Heart right ventricle (tissue), 16 donors: ENCODE measurements around the gene ALX4. TPM values are rescaled to one million over a fixed set of nuclear protein-coding genes. Genes with fewer than 3 reads are reported as not detected.

Experiments used
- ATAC-seq, 8 donors: fragments of 200-7000 bp; cut with Tn5 transposase; one replicate each; pipeline ENCODE4 v1.9.1; 2020; ENCODE audit warnings: mild to moderate bottlenecking in 8 of 8, moderate library complexity in 8 of 8, moderate number of reproducible peaks in 1 of 8
- DNase-seq, 2 donors: peaks; one replicate each; pipeline ENCODE4 v3.0.0-alpha.2; 2020
- H3K27ac ChIP-seq, 10 donors: fragments of 200-600 bp; sonication (generic) in 2 of 10; one replicate each; pipeline versions ENCODE4 v1.5.0 to v1.8.0; 2020 to 2022; ENCODE audit warnings: mild to moderate bottlenecking in 3 of 10
- H3K27me3 ChIP-seq, 7 donors: fragments of 200-600 bp; one replicate each; pipeline ENCODE4 v1.8.0; 2021 to 2022; ENCODE audit warnings: mild to moderate bottlenecking in 2 of 7
- H3K36me3 ChIP-seq, 9 donors: fragments of 200-600 bp; sonication (generic) in 1 of 9; one replicate each; pipeline versions ENCODE4 v1.5.0 to v1.8.0; 2020 to 2022; ENCODE audit warnings: mild to moderate bottlenecking in 2 of 9
- H3K4me1 ChIP-seq, 9 donors: fragments of 200-600 bp; sonication (generic) in 1 of 9; one replicate each; pipeline versions ENCODE4 v1.5.0 to v1.8.0; 2020 to 2022; ENCODE audit warnings: mild to moderate bottlenecking in 4 of 9
- H3K4me3 ChIP-seq, 10 donors: fragments of 200-600 bp; sonication (generic) in 2 of 10; one replicate each; pipeline versions ENCODE4 v1.5.0 to v1.8.0; 2020 to 2022; ENCODE audit warnings: mild to moderate bottlenecking in 7 of 10, moderate library complexity in 2 of 10
- H3K9me3 ChIP-seq, 11 donors: fragments of 200-600 bp in 10 of 11; sonication (generic) in 2 of 11; one replicate each; pipeline versions ENCODE4 v1.5.0 to v1.8.0; 2013 to 2022; ENCODE audit warnings: mild to moderate bottlenecking in 2 of 11, control low read depth in 1 of 11, moderate library complexity in 1 of 11
- WGBS, 2 donors: extraction: QIAGEN DNeasy Blood & Tissue Kit; methylation state at CpG; one replicate each; pipeline ENCODE4 v1.1.7; 2013; ENCODE audit warnings: inconsistent platforms in 1 of 2; 5-methylcytosine and 5-hydroxymethylcytosine counted together
- intact Hi-C, 10 donors: fragments of 100-400 bp; cut with DNase I; formaldehyde crosslinking; loops; one replicate each; pipeline versions ENCODE4 v1.11.1 to v1.14.2; 2022
- polyA plus RNA-seq, 2 donors: library from polyadenylated mRNA; stranded (reverse); fragments of 200-250 nt; gene quantifications; one replicate each; pipeline ENCODE4 v1.2.3, GENCODE V29; 2013
- total RNA-seq, 10 donors: library from RNA; stranded (reverse); fragmentation: NEBNext Ultra II Directional in 3 of 10; extraction: Animal tissue kit (Norgen Biotek cat#: 25700) in 3 of 10; gene quantifications; one replicate each; pipeline versions ENCODE4 v1.2.1 to v1.2.4, GENCODE V29; 2021 to 2023
- TF ChIP-seq, protein P1 (sequence below), 9 donors: fragments of 200-600 bp; sonication (generic) in 2 of 9; IDR thresholded peaks; one replicate each; pipeline versions ENCODE4 v1.5.0 to v1.8.0; 2021 to 2022; ENCODE audit warnings: antibody characterized with exemption in 9 of 9, mild to moderate bottlenecking in 5 of 9, moderate library complexity in 1 of 9
- donor health status: Arrhythmogenic right ventricular cardiomyopathy.
- donor health status: ischemic (EF 13 %, LVEDD 7.1; RV severe dilation, severe dysfunction).
- donor health status: healthy with polysubstance abuse.
- donor health status: DM: no; HTN: yes; CAD: no.
- donor health status: DM: no; HTN: no; CAD: no.
- donor health status: ischemic (EF 25% LVEDD 6.9; RV normal size, moderate dysfunction).
- donor health status: ischemic (EF 25% LVEDD 5.7; RV mildly dilated, moderate dysfunction).
- donor health status: healthy.
- donor health status: DM: yes; HTN: yes; CAD: no.
- donor health status: Ischemic cardiomyopathy.
- donor health status: ischemic (EF 35%, LVEDD 5.7; RV mildly dilated, moderate dysfunction).
- donor health status: nonischemic (EF 11% LVEDD 7.7; RV severe dilation, severe dysfunction).
- donor health status: DM: yes; HTN: yes; CAD: no.
- donor health status: PGD.
- donor health status: ischemic (EF 29% LVEDD 5.4; RV normal size, mild dysfunction).
- donor health status: nonischemic (EF 23%, LVEDD 6.1; RV moderate dilation, normal function).

Gene ALX4
- total and polyA plus RNA-seq, 12 donors: 0.01 to 0.07 (median 0.06) TPM; not detected in 5

DNA sequence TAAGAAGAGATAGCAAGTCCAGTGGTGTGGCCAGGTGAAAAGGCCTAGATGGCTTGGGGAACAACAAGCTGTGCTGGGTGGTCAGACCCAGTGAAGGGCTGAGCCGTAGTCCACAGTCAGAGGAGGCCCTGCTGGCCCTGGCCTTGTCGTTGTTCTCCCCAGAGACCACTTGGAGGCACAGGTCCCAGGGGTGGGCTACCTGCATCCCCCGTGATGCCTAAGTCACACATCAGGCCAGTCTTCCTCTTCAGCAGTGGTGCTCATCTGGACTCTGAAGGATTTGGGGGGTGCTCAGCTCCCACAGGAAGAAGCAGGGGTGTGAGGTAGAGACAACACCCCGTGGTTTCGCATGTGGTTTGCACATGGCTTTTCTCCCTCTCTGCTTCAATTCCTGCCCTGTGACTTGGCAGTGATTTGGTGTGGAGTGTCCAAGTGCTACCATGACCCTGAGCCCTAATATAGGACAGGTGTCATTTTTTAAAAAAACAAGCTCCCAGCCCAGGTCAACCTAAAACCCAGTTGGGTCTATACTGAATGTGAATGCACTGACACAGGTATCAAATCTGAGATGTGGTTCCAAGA, 51.0 kb downstream of the ALX4 start:
- no peak for ATAC-seq
- H3K36me3 ChIP-seq: no peaks in the 10 kb centered on the region
- TF ChIP-seq, protein P1, sequence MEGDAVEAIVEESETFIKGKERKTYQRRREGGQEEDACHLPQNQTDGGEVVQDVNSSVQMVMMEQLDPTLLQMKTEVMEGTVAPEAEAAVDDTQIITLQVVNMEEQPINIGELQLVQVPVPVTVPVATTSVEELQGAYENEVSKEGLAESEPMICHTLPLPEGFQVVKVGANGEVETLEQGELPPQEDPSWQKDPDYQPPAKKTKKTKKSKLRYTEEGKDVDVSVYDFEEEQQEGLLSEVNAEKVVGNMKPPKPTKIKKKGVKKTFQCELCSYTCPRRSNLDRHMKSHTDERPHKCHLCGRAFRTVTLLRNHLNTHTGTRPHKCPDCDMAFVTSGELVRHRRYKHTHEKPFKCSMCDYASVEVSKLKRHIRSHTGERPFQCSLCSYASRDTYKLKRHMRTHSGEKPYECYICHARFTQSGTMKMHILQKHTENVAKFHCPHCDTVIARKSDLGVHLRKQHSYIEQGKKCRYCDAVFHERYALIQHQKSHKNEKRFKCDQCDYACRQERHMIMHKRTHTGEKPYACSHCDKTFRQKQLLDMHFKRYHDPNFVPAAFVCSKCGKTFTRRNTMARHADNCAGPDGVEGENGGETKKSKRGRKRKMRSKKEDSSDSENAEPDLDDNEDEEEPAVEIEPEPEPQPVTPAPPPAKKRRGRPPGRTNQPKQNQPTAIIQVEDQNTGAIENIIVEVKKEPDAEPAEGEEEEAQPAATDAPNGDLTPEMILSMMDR (IDR thresholded peaks at IDR 0.05): no peak
- H3K4me1 ChIP-seq: peaks cover 0 to 11% (median 2%) of the 10 kb centered on the region in 9 donors
- intact Hi-C loops: loop anchor here in 1 of 10 donors (10.0 kb wide), 1 partner anchor 124 kb away; no protein-coding TSS in a partner anchor
- no peaks in the 10 kb centered on the region for H3K27me3 ChIP-seq
- peaks cover 0 to 2% (median 0%) of the 10 kb centered on the region in 11 donors for H3K9me3 ChIP-seq
- 89 to 92% methylated on average over 5 of the region's 5 CpGs for WGBS, 2 donors
- H3K27ac ChIP-seq: no peak overlapping the region
- no peak overlapping the region for H3K4me3 ChIP-seq
- no peak for DNase-seq

DNA sequence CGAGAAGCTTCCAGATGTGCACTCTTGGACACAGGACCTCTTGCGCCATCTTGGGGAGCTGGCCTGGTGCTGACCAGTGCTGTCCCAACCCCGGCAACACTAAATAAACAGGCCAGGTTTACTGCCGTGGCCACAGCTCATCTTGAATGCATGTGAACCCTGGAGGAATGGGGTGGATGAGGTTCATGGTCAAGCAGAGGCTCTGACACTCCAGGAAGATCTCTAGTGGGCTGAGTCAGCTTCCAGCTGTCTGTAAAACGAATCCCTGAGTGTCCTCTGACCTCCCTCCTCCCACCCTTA, 51.8 kb downstream of the ALX4 start:
- peaks cover 0 to 10% (median 4%) of the 10 kb centered on the region in 11 donors for H3K9me3 ChIP-seq
- DNase-seq (no peak), ATAC-seq (no peak)
- TF ChIP-seq, protein P1 (IDR thresholded peaks at IDR 0.05): no peak
- intact Hi-C loops: loop anchor here in 1 of 10 donors (10.0 kb wide), 1 partner anchor 123 kb away; no protein-coding TSS in a partner anchor
- WGBS, 2 donors: 85 to 86% methylated on average over 5 of the region's 5 CpGs
- H3K36me3 ChIP-seq: no peaks in the 10 kb centered on the region
- peaks cover 0 to 11% (median 2%) of the 10 kb centered on the region in 9 donors for H3K4me1 ChIP-seq
- H3K4me3 ChIP-seq: no peak overlapping the region
- no peak overlapping the region for H3K27ac ChIP-seq
- no peaks in the 10 kb centered on the region for H3K27me3 ChIP-seq

DNA sequence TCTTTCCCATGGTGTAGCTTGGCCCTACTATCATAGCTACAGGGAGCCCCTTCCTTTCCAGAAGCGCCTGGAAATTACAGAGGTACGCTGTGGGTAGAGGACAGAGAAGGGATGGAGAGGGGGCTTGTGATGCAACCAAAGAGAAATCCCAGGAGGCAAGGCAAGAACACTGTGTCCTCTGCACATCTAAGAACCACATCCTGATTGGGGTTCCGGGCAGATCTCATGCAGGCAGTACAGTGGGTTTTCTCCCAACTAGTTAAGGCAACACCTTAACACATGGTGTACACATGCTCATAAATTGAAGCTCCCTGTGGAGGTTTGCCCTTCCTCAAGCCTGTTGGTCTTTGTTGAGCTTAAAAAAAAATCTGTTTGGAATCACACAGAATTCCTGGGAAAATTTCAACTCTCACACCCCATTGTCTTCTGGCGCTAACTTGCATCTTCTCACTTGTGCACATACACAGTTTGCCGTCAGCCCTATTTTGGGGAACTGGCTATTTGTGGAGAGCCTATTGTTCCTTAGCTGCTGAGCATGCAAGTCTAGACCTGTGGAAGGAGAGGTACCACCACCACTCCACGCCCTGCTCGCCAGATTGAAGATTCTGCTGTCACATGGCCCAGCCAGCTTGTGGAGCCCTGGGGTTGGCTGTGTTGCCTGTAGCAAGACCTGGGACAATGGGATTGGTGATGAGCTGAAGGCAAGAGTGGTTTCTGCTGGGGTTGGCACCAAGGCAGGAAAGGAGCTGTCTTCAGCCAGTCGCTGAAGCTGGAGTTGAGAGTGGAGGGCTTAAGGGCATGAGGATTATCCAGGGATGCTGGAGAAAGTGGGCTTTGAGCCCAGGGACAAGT, 52.4 kb downstream of the ALX4 start:
- Histone ChIP-seq H3K27me3 (no peaks in the 10 kb centered on the region), H3K4me1 (peaks cover 0 to 11% (median 2%) of the 10 kb centered on the region in 9 donors), H3K4me3 (no peak overlapping the region), H3K36me3 (peaks cover 0 to 4% (median 0%) of the 10 kb centered on the region in 9 donors), H3K9me3 (peaks cover 0 to 16% (median 10%) of the 10 kb centered on the region in 11 donors), H3K27ac (no peak overlapping the region)
- intact Hi-C loops: loop anchor here in 1 of 10 donors (10.0 kb wide), 1 partner anchor 123 kb away; no protein-coding TSS in a partner anchor
- DNase-seq (no peak), ATAC-seq (no peak)
- TF ChIP-seq, protein P1 (IDR thresholded peaks at IDR 0.05): no peak
- 96% methylated on average over 8 of the region's 8 CpGs for WGBS, 2 donors

DNA sequence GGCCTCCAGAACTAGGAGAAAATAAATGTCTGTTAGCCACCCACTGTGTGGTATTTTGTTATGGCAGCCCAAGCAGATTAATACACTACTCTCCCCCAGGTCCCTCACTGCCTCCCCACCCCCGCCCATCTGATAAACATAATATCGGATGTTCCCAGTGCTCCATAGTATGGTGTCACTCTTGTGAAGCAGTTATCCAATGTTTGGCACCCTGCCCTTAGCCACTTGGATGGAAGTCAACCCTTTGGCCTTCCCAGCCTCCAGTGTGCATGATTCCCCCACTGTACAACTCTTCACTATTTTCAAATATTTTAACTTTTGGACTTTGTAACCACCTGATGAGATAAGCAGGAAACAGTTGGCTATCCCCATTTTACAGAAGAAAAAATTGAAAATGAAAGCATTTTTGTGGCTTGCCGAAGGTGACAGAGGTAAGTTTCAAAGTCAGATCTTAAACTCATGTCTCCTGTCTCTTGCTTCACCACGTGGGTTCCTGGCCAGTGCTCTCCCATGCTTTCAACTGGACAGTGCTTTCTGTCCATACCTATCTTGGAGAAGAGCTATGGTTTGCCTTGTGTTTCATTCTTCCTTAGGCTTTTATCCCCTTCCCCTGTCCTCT, 53.2 kb downstream of the ALX4 start:
- Histone ChIP-seq H3K27me3 (no peaks in the 10 kb centered on the region), H3K4me1 (peaks cover 0 to 11% (median 2%) of the 10 kb centered on the region in 9 donors), H3K4me3 (no peak overlapping the region), H3K36me3 (peaks cover 0 to 9% (median 0%) of the 10 kb centered on the region in 9 donors), H3K27ac (no peak overlapping the region), H3K9me3 (peaks cover 0 to 24% (median 14%) of the 10 kb centered on the region in 11 donors)
- TF ChIP-seq, protein P1 (IDR thresholded peaks at IDR 0.05): no peak
- ATAC-seq (peak in 5 of 8 donors; percentile 34 to 69 (median 49)), DNase-seq (peak in 1 of 2 donors; percentile 43)
- 60 to 62% methylated on average over 4 of the region's 4 CpGs for WGBS, 2 donors
- intact Hi-C loops: loop anchor here in 1 of 10 donors (10.0 kb wide), 1 partner anchor 122 kb away; no protein-coding TSS in a partner anchor
